Neural cell (in vitro differentiated cells): ENCODE data around the gene RBBP8NL. TPM values are rescaled to one million over a fixed set of nuclear protein-coding genes. Genes with fewer than 3 reads are reported as not detected.

Experiments used
- H2AFZ ChIP-seq: fragments of 200-600, 300-800 bp; sonication (generic), shearing (Covaris generic); 2 replicates; pipeline ENCODE4 v1.6.0; 2014; ENCODE audit warnings: low read depth, mild to moderate bottlenecking, antibody characterized with exemption, low read length, moderate library complexity
- H3F3A ChIP-seq: fragments of 200-600 bp; shearing (Covaris generic); 2 replicates; pipeline ENCODE4 v1.6.1; 2016; ENCODE audit warnings: mild to moderate bottlenecking, moderate library complexity, mixed read lengths, antibody characterized with exemption, low read length; ENCODE audit not compliant: insufficient read depth, poor library complexity, severe bottlenecking
- H3K27ac ChIP-seq: fragments of 200-600, 300-800 bp; sonication (generic), shearing (Covaris generic); 2 replicates; pipeline ENCODE4 v1.5.1; 2014; ENCODE audit warnings: mild to moderate bottlenecking, low read length, moderate library complexity
- H3K27me3 ChIP-seq: fragments of 300-800, 200-600 bp; sonication (generic), shearing (Covaris generic); 2 replicates; pipeline ENCODE4 v1.6.0; 2014; ENCODE audit warnings: mild to moderate bottlenecking, low read depth, low read length, moderate library complexity; ENCODE audit not compliant: insufficient read depth
- H3K36me3 ChIP-seq: fragments of 300-800, 200-600 bp; sonication (generic), shearing (Covaris generic); 2 replicates; pipeline ENCODE4 v1.5.1; 2014; ENCODE audit warnings: mild to moderate bottlenecking, antibody characterized with exemption, low read length, moderate library complexity; ENCODE audit not compliant: insufficient read depth
- H3K4me2 ChIP-seq: fragments of 300-800, 200-600 bp; sonication (generic), shearing (Covaris generic); 2 replicates; pipeline ENCODE4 v1.6.0; 2014; ENCODE audit warnings: mild to moderate bottlenecking, low read length
- H3K4me3 ChIP-seq: fragments of 300-800, 200-600 bp; sonication (generic), shearing (Covaris generic); 2 replicates; pipeline ENCODE4 v1.5.1; 2014; ENCODE audit warnings: mild to moderate bottlenecking, low read length, moderate library complexity
- H3K79me2 ChIP-seq: fragments of 200-600 bp; shearing (Covaris generic); replicated peaks from 2 replicates; pipeline ENCODE4 v1.6.0; 2014; ENCODE audit warnings: mild to moderate bottlenecking, low read length, moderate library complexity; ENCODE audit not compliant: insufficient read depth
- H3K9ac ChIP-seq: fragments of 300-800, 200-600 bp; sonication (generic), shearing (Covaris generic); 2 replicates; pipeline ENCODE4 v1.6.1; 2016; ENCODE audit warnings: mild to moderate bottlenecking, low read length, mixed read lengths
- H3K9me2 ChIP-seq: fragments of 200-600 bp; shearing (Covaris generic); 2 replicates; pipeline ENCODE4 v1.6.1; 2016; ENCODE audit warnings: mild to moderate bottlenecking, low read length, mixed read lengths; ENCODE audit not compliant: insufficient read depth
- H3K9me3 ChIP-seq: fragments of 200-600, 300-800 bp; sonication (generic), shearing (Covaris generic); 2 replicates; pipeline ENCODE4 v1.6.1; 2016; ENCODE audit warnings: mild to moderate bottlenecking, mixed run types, low read length, moderate library complexity, mixed read lengths
- H4K20me1 ChIP-seq: fragments of 200-600 bp; shearing (Covaris generic); 2 replicates; pipeline ENCODE4 v1.6.1; 2016; ENCODE audit warnings: mild to moderate bottlenecking, mixed run types; ENCODE audit not compliant: insufficient read depth
- CTCF ChIP-seq: fragments of 450-650 bp; IDR thresholded peaks from 2 replicates; pipeline ENCODE4 v1.5.1; 2014; ENCODE audit warnings: antibody characterized with exemption, mild to moderate bottlenecking, moderate library complexity; ENCODE audit not compliant: poor library complexity, severe bottlenecking
- EP300 ChIP-seq: fragments of 450-650 bp; conservative IDR thresholded peaks from 2 replicates; pipeline ENCODE4 v1.6.1; 2014; ENCODE audit warnings: antibody characterized with exemption, mild to moderate bottlenecking, moderate library complexity; ENCODE audit not compliant: poor library complexity, severe bottlenecking
- EZH2 ChIP-seq: fragments of 200-600, 300-800 bp; shearing (Covaris generic), sonication (generic); IDR thresholded peaks from 2 replicates; pipeline ENCODE4 v1.6.1; 2014; ENCODE audit warnings: antibody characterized with exemption, low read length, borderline replicate concordance, mild to moderate bottlenecking; ENCODE audit not compliant: insufficient read depth, poor library complexity, severe bottlenecking
- MXI1 ChIP-seq: fragments of 450-650 bp; conservative IDR thresholded peaks from 2 replicates; pipeline ENCODE4 v1.6.1; 2014; ENCODE audit warnings: antibody characterized with exemption, mild to moderate bottlenecking; ENCODE audit not compliant: poor library complexity, severe bottlenecking
- POLR2AphosphoS5 ChIP-seq: IDR thresholded peaks from 2 replicates; pipeline ENCODE4 v1.6.1; 2012
- RAD21 ChIP-seq: fragments of 450-650 bp; conservative IDR thresholded peaks from 2 replicates; pipeline ENCODE4 v1.6.1; 2014; ENCODE audit warnings: antibody characterized with exemption, mild to moderate bottlenecking, moderate library complexity
- REST ChIP-seq: IDR thresholded peaks from 2 replicates; pipeline ENCODE4 v1.6.1; 2012; ENCODE audit warnings: borderline replicate concordance
- SMC3 ChIP-seq: fragments of 450-650 bp; conservative IDR thresholded peaks from 2 replicates; pipeline ENCODE4 v1.6.1; 2014; ENCODE audit warnings: antibody characterized with exemption, mild to moderate bottlenecking, moderate library complexity; ENCODE audit not compliant: poor library complexity
- TAF1 ChIP-seq: IDR thresholded peaks from 2 replicates; pipeline ENCODE4 v1.6.1; 2012; ENCODE audit warnings: low read depth
- polyA plus RNA-seq: library from polyadenylated mRNA; depleted of rRNA; stranded (reverse); fragments of >200 nt; gene quantifications from 2 replicates; pipeline ENCODE4 v1.2.3, GENCODE V29; 2014

Gene RBBP8NL
- polyA plus RNA-seq, 1 donor from 2014 or later: not detected

- Histone ChIP-seq H3K79me2 (no peaks in the 10 kb centered on the region), H3K4me3 (no peak overlapping the region), H3K9me3 (no peaks in the 10 kb centered on the region), H4K20me1 (no peaks in the 10 kb centered on the region), H3F3A (no peaks in the 10 kb centered on the region), H3K36me3 (no peaks in the 10 kb centered on the region), H3K27ac (no peak overlapping the region), H3K27me3 (no peaks in the 10 kb centered on the region), H3K9me2 (no peaks in the 10 kb centered on the region), H2AFZ (no peak overlapping the region), H3K9ac (no peak overlapping the region), H3K4me2 (no peak overlapping the region)
- no peak for TF ChIP-seq POLR2AphosphoS5
- no peak for TF ChIP-seq RAD21
- TF ChIP-seq CTCF: no peak
- no peak for TF ChIP-seq MXI1
- no peak for TF ChIP-seq TAF1
- TF ChIP-seq REST: no peak
These were observed 39.6 kb upstream of the RBBP8NL start for GRCh38 chr20:62466806-62467537.

- H3K4me3 ChIP-seq: no peak overlapping the region
- H3K9ac ChIP-seq: no peak overlapping the region
- no peaks in the 10 kb centered on the region for H3K36me3 ChIP-seq
- no peak overlapping the region for H3K4me2 ChIP-seq
- no peak for TF ChIP-seq POLR2AphosphoS5
- TF ChIP-seq EZH2: no peak
- TF ChIP-seq CTCF: no peak
- no peak for TF ChIP-seq EP300
- no peak for TF ChIP-seq RAD21
- no peak for TF ChIP-seq SMC3
- no peak for TF ChIP-seq MXI1
- TF ChIP-seq TAF1: no peak
- TF ChIP-seq REST: no peak
- H3K79me2 ChIP-seq: no peaks in the 10 kb centered on the region
- no peak overlapping the region for H3K27ac ChIP-seq
- no peak overlapping the region for H2AFZ ChIP-seq
- no peaks in the 10 kb centered on the region for H3K9me3 ChIP-seq
- H4K20me1 ChIP-seq: no peaks in the 10 kb centered on the region
- H3F3A ChIP-seq: no peaks in the 10 kb centered on the region
- H3K27me3 ChIP-seq: no peaks in the 10 kb centered on the region
- no peaks in the 10 kb centered on the region for H3K9me2 ChIP-seq
These were observed 38.9 kb upstream of the RBBP8NL start for GRCh38 chr20:62466072-62466760.
